ENCODE measurements around the gene PLA2G4B. TPM values are rescaled to one million over a fixed set of nuclear protein-coding genes. Genes with fewer than 3 reads are reported as not detected.

The PLA2G4B gene
- total and polyA plus RNA-seq, 2 of the 8 experiments (the other 6 are each of a cell fraction or from before 2014, with no cell fraction given), result 4.2 to 9.2 TPM

DNA sequence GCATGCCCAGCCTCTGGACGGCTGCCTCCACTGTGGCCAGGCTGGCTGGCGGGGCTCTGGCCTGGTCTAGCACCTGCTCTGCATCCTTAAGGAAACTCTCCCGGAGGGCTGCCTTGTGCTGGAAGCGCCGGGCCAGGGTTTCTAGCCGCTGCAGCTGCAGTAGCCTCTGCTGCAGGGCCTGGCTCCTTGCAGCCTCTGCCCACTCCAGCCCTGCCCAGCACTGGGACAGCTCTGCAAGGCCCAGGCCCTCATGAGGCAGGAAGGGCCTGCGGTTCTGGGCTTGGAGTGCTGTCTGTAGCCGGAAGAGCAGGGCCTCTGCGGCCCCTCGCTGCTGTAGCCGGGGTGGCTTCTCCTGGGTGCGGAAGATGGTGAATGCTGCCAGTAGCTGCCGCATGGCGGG lies 47.2 kb downstream of the PLA2G4B start:
- H3K18ac ChIP-seq (ENCODE audit: extremely low read depth, low read length), result no peak overlapping the region
- H2BK15ac ChIP-seq (ENCODE audit: low read length), result no peak overlapping the region
- no peak overlapping the region for H4K5ac ChIP-seq (ENCODE audit: insufficient read length, low read depth, low read length)
- peaks cover 4% of the 10 kb centered on the region; the same call in 1 of the 2 replicates for H3K23me2 ChIP-seq (ENCODE audit: low read depth, low read length)
- H2BK12ac ChIP-seq (ENCODE audit: low read depth, low read length), result no peak overlapping the region
- peaks cover 18 to 27% (median 25%) of the 10 kb centered on the region in 4 experiments for H3K27me3 ChIP-seq (replicated peaks in 1 of 4; ENCODE audit: control insufficient read depth in 3 of 4, extremely low read depth in 1 of 4, insufficient read depth in 3 of 4, low read length in 3 of 4)
- H3K4ac ChIP-seq (replicated peaks; ENCODE audit: insufficient read length, low read depth, low read length), result no peak overlapping the region
- no peak overlapping the region for H3K27ac ChIP-seq (ENCODE audit: low read depth, low read length)
- H3K4me1 ChIP-seq (replicated peaks in 1 of 4; ENCODE audit: control insufficient read depth in 3 of 4, insufficient read depth in 4 of 4, low read length in 3 of 4), result peaks cover 0 to 9% (median 4%) of the 10 kb centered on the region in 4 experiments; a peak in 6 of 7 replicates
- H2BK120ac ChIP-seq (replicated peaks; ENCODE audit: low read depth, low read length), result no peak overlapping the region
- POLR2A ChIA-PET (ENCODE audit: partially characterized antibody), result interaction anchor here (1.2 to 1.4 kb wide), 3 partner anchors 9 to 29 kb away, joined by 3 to 6 read pairs (median 3); no protein-coding TSS in a partner anchor
- no peaks in the 10 kb centered on the region for H3K9me3 ChIP-seq (ENCODE audit: insufficient read depth in 2 of 2, low read depth in 1 of 2, low read length in 1 of 2)
- no peak overlapping the region for H3K14ac ChIP-seq (ENCODE audit: insufficient read length)
- no peaks in the 10 kb centered on the region for H3K79me1 ChIP-seq (ENCODE audit: low read depth, low read length)
- H4K8ac ChIP-seq (ENCODE audit: extremely low read depth, insufficient read depth, low read length), result no peak overlapping the region
- WGBS, 2 experiments (ENCODE audit: extremely low coverage in 1 of 2, insufficient coverage in 1 of 2, insufficient read length in 1 of 2, insufficient replicate concordance in 2 of 2, low coverage in 1 of 2, low lambda C conversion rate in 2 of 2, missing lambda C conversion rate in 1 of 2), result 95% methylated on average over 14 of the region's 14 CpGs; no CpG with 5 or more reads in 1 of the 2 experiments
- H3K36me3 ChIP-seq (ENCODE audit: control insufficient read depth in 2 of 4, insufficient read depth in 4 of 4, low read length in 3 of 4), result no peaks in the 10 kb centered on the region
- no peak overlapping the region for H3K4me3 ChIP-seq (ENCODE audit: extremely low read depth in 1 of 4, insufficient read depth in 2 of 4, low read depth in 3 of 4, low read length in 4 of 4)
- no peaks in the 10 kb centered on the region for H4K20me1 ChIP-seq (replicated peaks in 1 of 2; ENCODE audit: control insufficient read depth in 1 of 2, insufficient read depth in 2 of 2, low read length in 2 of 2)
- H3K4me2 ChIP-seq (ENCODE audit: insufficient read depth in 1 of 2, low read depth in 2 of 2, low read length in 2 of 2), result no peak overlapping the region
- H2AK5ac ChIP-seq (ENCODE audit: low read depth, low read length), result no peak overlapping the region
- no peak for DNase-seq (ENCODE audit: low read depth in 1 of 2, low spot score in 2 of 2)
- no peaks in the 10 kb centered on the region for H3K79me2 ChIP-seq (ENCODE audit: control insufficient read depth in 1 of 2, insufficient read depth in 2 of 2, low read length in 2 of 2)
- H3K9ac ChIP-seq (replicated peaks in 1 of 4; ENCODE audit: extremely low read depth in 1 of 4, low read depth in 3 of 4, low read length in 3 of 4), result no peak overlapping the region
- H3K23ac ChIP-seq (ENCODE audit: insufficient read length), result no peak overlapping the region
- no peak overlapping the region for H3K56ac ChIP-seq (replicated peaks; ENCODE audit: insufficient read length, low read depth, low read length)
- no peak overlapping the region for H2BK20ac ChIP-seq (ENCODE audit: low read length)
- no peak overlapping the region for H2BK5ac ChIP-seq (ENCODE audit: low read depth, low read length)
- no peak overlapping the region for H4K91ac ChIP-seq (replicated peaks; ENCODE audit: insufficient read length, low read length)
- no peak for FAIRE-seq
- CTCF ChIA-PET (ENCODE audit: partially characterized antibody), result interaction anchor here (0.6 to 3.0 kb wide), 8 partner anchors 9 to 734 kb away, joined by 3 to 8 read pairs (median 4); no protein-coding TSS in a partner anchor
- no peak overlapping the region for H2AFZ ChIP-seq (ENCODE audit: low read length)
- TF ChIP-seq MAFK (IDR thresholded peaks at IDR 0.05; ENCODE audit: low read depth, low read length) (no peak), KDM4A (IDR thresholded peaks at IDR 0.05; ENCODE audit: low read depth, low read length, severe bottlenecking) (no peak), POLR2AphosphoS5 (IDR thresholded peaks at IDR 0.05; ENCODE audit: low read depth, low read length) (no peak), TEAD4 (IDR thresholded peaks at IDR 0.05; ENCODE audit: low read depth, low read length) (no peak), SIX5 (IDR thresholded peaks at IDR 0.05; ENCODE audit: low read depth, low read length) (no peak), RXRA (IDR thresholded peaks at IDR 0.05; ENCODE audit: insufficient read depth, low read depth, low read length) (no peak), ZNF274 (IDR thresholded peaks at IDR 0.05; ENCODE audit: borderline replicate concordance, extremely low read depth, low read length) (no peak), CREB1 (IDR thresholded peaks at IDR 0.05) (no peak), BCL11A (IDR thresholded peaks at IDR 0.05; ENCODE audit: low read depth in 2 of 2, low read length in 2 of 2) (no peak), CHD2 (IDR thresholded peaks at IDR 0.05; ENCODE audit: low read length) (no peak), EP300 (IDR thresholded peaks at IDR 0.05; ENCODE audit: borderline replicate concordance in 1 of 2, low read depth in 2 of 2, low read length in 2 of 2) (no peak)
- TF ChIP-seq, protein P1, sequence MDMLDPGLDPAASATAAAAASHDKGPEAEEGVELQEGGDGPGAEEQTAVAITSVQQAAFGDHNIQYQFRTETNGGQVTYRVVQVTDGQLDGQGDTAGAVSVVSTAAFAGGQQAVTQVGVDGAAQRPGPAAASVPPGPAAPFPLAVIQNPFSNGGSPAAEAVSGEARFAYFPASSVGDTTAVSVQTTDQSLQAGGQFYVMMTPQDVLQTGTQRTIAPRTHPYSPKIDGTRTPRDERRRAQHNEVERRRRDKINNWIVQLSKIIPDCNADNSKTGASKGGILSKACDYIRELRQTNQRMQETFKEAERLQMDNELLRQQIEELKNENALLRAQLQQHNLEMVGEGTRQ (IDR thresholded peaks at IDR 0.05; ENCODE audit: low read length), result no peak
- TF ChIP-seq, protein P2, sequence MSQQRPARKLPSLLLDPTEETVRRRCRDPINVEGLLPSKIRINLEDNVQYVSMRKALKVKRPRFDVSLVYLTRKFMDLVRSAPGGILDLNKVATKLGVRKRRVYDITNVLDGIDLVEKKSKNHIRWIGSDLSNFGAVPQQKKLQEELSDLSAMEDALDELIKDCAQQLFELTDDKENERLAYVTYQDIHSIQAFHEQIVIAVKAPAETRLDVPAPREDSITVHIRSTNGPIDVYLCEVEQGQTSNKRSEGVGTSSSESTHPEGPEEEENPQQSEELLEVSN (IDR thresholded peaks at IDR 0.05), result no peak
